IMR-90 (cell line): ENCODE results near the gene STX11. TPM values are rescaled to one million over a fixed set of nuclear protein-coding genes. Genes with fewer than 3 reads are reported as not detected.
A peak's percentile ranks its signal among the peaks of the same experiment; 100 is the strongest.

Experiments
- ATAC-seq: fragments of 200-7000 bp; cut with Tn5 transposase; 2 replicates; pipeline ENCODE4 v1.9.1; 2020; ENCODE audit warnings: low read depth, mild to moderate bottlenecking, moderate library complexity
- BruUV-seq: library from RNA; stranded (reverse); fragments of 400-500 nt; replicated peaks from 2 replicates; lab custom pipeline; 2021; lab: Mats Ljungman, UMichigan
- CTCF ChIA-PET: fragments of 300-600 bp; formaldehyde crosslinking; extraction: SDS; loops from one replicate; lab custom pipeline; 2021; ENCODE audit warnings: antibody characterized with exemption; lab: Yijun Ruan, JAX
- POLR2A ChIA-PET: fragments of 300-600 bp; sonication (Branson Sonifier 250); formaldehyde crosslinking; loops from one replicate; lab custom pipeline; 2022; ENCODE audit warnings: antibody characterized with exemption; ENCODE audit not compliant: unreplicated experiment; lab: Charles Lee
- DNase-seq: peaks from one replicate; pipeline ENCODE4 v3.0.0; 2013
- H2AFZ ChIP-seq: replicated peaks from 2 replicates; pipeline ENCODE3; 2013; ENCODE audit warnings: low read length, mild to moderate bottlenecking; ENCODE audit not compliant: poor library complexity
- H2AK5ac ChIP-seq: 2 replicates; pipeline ENCODE4 v1.6.1; 2013; ENCODE audit warnings: low read depth, low read length, inconsistent platforms
- H2AK9ac ChIP-seq: replicated peaks from 2 replicates; pipeline ENCODE3; 2013; ENCODE audit warnings: mild to moderate bottlenecking, low read depth, low read length, moderate library complexity; ENCODE audit not compliant: poor library complexity
- H2BK120ac ChIP-seq: 2 replicates; pipeline ENCODE4 v1.6.1; 2013; ENCODE audit warnings: low read depth, low read length, inconsistent platforms
- H2BK15ac ChIP-seq: 3 replicates; pipeline ENCODE4 v1.6.1; 2013; ENCODE audit warnings: low read depth, low read length, inconsistent platforms
- H2BK20ac ChIP-seq: 2 replicates; pipeline ENCODE4 v1.6.1; 2013; ENCODE audit warnings: low read depth, mild to moderate bottlenecking, inconsistent platforms, low read length, moderate library complexity
- H2BK5ac ChIP-seq: 2 replicates; pipeline ENCODE4 v1.6.1; 2013; ENCODE audit warnings: mild to moderate bottlenecking, low read depth, low read length, inconsistent platforms; ENCODE audit not compliant: poor library complexity, severe bottlenecking
- H3K14ac ChIP-seq: replicated peaks from 2 replicates; pipeline ENCODE4 v1.6.1; 2013; ENCODE audit warnings: low read depth, low read length, inconsistent platforms
- H3K18ac ChIP-seq: 2 replicates; pipeline ENCODE4 v1.6.1; 2013; ENCODE audit warnings: low read depth, low read length, control low read depth
- H3K23ac ChIP-seq: 2 replicates; pipeline ENCODE4 v1.6.1; 2013; ENCODE audit warnings: low read depth, low read length, inconsistent platforms
- H3K27ac ChIP-seq: 2 replicates; pipeline ENCODE4 v1.5.1; 2013; ENCODE audit warnings: mild to moderate bottlenecking, control low read depth, low read length; ENCODE audit not compliant: insufficient read depth
- H3K27me3 ChIP-seq: 2 replicates; pipeline ENCODE4 v1.6.1; 2013; ENCODE audit warnings: low read length; ENCODE audit not compliant: control insufficient read depth, insufficient read depth
- H3K36me3 ChIP-seq: 2 replicates; pipeline ENCODE4 v1.6.1; 2013; ENCODE audit warnings: low read length, mixed read lengths; ENCODE audit not compliant: control insufficient read depth, insufficient read depth
- H3K4ac ChIP-seq: 2 replicates; pipeline ENCODE4 v1.6.1; 2013; ENCODE audit warnings: low read depth, low read length, inconsistent platforms
- H3K4me1 ChIP-seq: 2 replicates; pipeline ENCODE4 v1.6.1; 2013; ENCODE audit warnings: low read length, mixed read lengths; ENCODE audit not compliant: control insufficient read depth, insufficient read depth
- H3K4me2 ChIP-seq: 2 replicates; pipeline ENCODE4 v1.6.1; 2013; ENCODE audit warnings: low read depth, mild to moderate bottlenecking, control low read depth, low read length, moderate library complexity
- H3K4me3 ChIP-seq: 2 replicates; pipeline ENCODE4 v1.5.1; 2013; ENCODE audit warnings: low read depth, mild to moderate bottlenecking, control low read depth, low read length, moderate library complexity; ENCODE audit not compliant: insufficient read depth
- H3K56ac ChIP-seq: 2 replicates; pipeline ENCODE4 v1.6.1; 2013; ENCODE audit warnings: low read length, inconsistent platforms; ENCODE audit not compliant: insufficient read depth; ENCODE audit errors: extremely low read depth
- H3K79me1 ChIP-seq, 2 experiments: 2 replicates each; pipeline ENCODE4 v1.6.1; 2013; ENCODE audit warnings: low read length in 2 of 2, inconsistent platforms in 1 of 2, low read depth in 1 of 2
- H3K9ac ChIP-seq: 2 replicates; pipeline ENCODE4 v1.6.1; 2013; ENCODE audit warnings: low read depth, low read length, control low read depth
- H3K9me1 ChIP-seq: 2 replicates; pipeline ENCODE4 v1.6.1; 2013; ENCODE audit warnings: low read length, inconsistent platforms; ENCODE audit not compliant: insufficient read depth
- H3K9me3 ChIP-seq: 2 replicates; pipeline ENCODE4 v1.6.1; 2013; ENCODE audit warnings: low read length; ENCODE audit not compliant: control insufficient read depth, insufficient read depth
- H4K20me1 ChIP-seq: 2 replicates; pipeline ENCODE4 v1.6.1; 2013; ENCODE audit warnings: low read length, inconsistent platforms; ENCODE audit not compliant: insufficient read depth
- H4K5ac ChIP-seq: 2 replicates; pipeline ENCODE4 v1.6.1; 2013; ENCODE audit warnings: mild to moderate bottlenecking, low read depth, low read length, control low read depth
- H4K8ac ChIP-seq, 2 experiments: 2 replicates each; pipeline ENCODE4 v1.6.1; 2013; ENCODE audit warnings: low read depth in 2 of 2, low read length in 2 of 2, control low read depth in 1 of 2, inconsistent platforms in 1 of 2
- H4K91ac ChIP-seq: 2 replicates; pipeline ENCODE4 v1.6.1; 2013; ENCODE audit warnings: low read depth, low read length, inconsistent platforms; ENCODE audit not compliant: insufficient read depth
- BHLHE40 ChIP-seq: fragments of 150-350 bp; IDR thresholded peaks from 2 replicates; pipeline ENCODE4 v1.6.1; 2016; ENCODE audit warnings: mild to moderate bottlenecking, low read depth, low read length
- CTCF ChIP-seq: conservative IDR thresholded peaks from 2 replicates; pipeline ENCODE4 v1.5.1; 2012; ENCODE audit warnings: mild to moderate bottlenecking, low read depth, low read length, improper control_type of control experiment
- ELK1 ChIP-seq: fragments of 150-350 bp; IDR thresholded peaks from 2 replicates; pipeline ENCODE4 v1.6.1; 2016; ENCODE audit warnings: low read depth, mild to moderate bottlenecking, low read length, moderate library complexity, borderline replicate concordance
- RFX5 ChIP-seq: IDR thresholded peaks from 2 replicates; pipeline ENCODE4 v1.8.0; 2012; ENCODE audit warnings: low read depth, mild to moderate bottlenecking, low read length, moderate library complexity
- WGBS, 2 experiments: methylation state at CpG; one replicate each; pipeline versions ENCODE4 v1.1.5 to v1.1.7; 2013; ENCODE audit warnings: missing lambda C conversion rate in 2 of 2; ENCODE audit not compliant: insufficient read length in 1 of 2; ENCODE audit errors: extremely low coverage in 2 of 2; 5-methylcytosine and 5-hydroxymethylcytosine counted together
- dilution Hi-C: fragments of 300-500 bp; cut with HindIII; formaldehyde crosslinking; loops from one replicate; pipeline ENCODE4 v1.14.3; 2018; ENCODE audit warnings: low sequenced_read_pairs; ENCODE audit not compliant: unreplicated experiment
- in situ Hi-C: fragments of 300-500 bp; cut with MboI; formaldehyde crosslinking; loops from 3 replicates; pipeline ENCODE4 v1.14.3; 2019; ENCODE audit warnings: low sequenced_read_pairs, inconsistent platforms, mixed read lengths
- intact Hi-C: fragments of 100-400 bp; cut with micrococcal nuclease; formaldehyde crosslinking; loops from 2 replicates; pipeline ENCODE4 v1.10.0; 2022
- polyA plus RNA-seq, 3 experiments: library from polyadenylated mRNA; depleted of rRNA; stranded (reverse); fragments of >200 nt; gene quantifications; 2 replicates each; pipeline ENCODE4 v1.2.3, GENCODE V29; 2012; ENCODE audit warnings: low replicate concordance in 1 of 3
- total RNA-seq: library from RNA; depleted of rRNA; stranded (reverse); fragments of >200 nt; gene quantifications from 2 replicates; pipeline ENCODE4 v1.2.3, GENCODE V29; 2012

Gene STX11
- total and polyA plus RNA-seq, 2 of the 4 experiments (the other 2 are of a cell fraction), result 0.54 to 0.68 TPM

GRCh38 chr6:144232176-144232831, 82.0 kb downstream of the STX11 start:
- H2BK120ac ChIP-seq, result no peak overlapping the region
- H3K9me1 ChIP-seq, result no peaks in the 10 kb centered on the region
- H4K91ac ChIP-seq, result no peak overlapping the region
- no peak overlapping the region for H3K23ac ChIP-seq
- H3K14ac ChIP-seq, result no peak overlapping the region
- H4K5ac ChIP-seq, result no peak overlapping the region
- POLR2A ChIA-PET, result interaction anchor here (0.7 kb wide), 1 partner anchor 34 kb away, joined by 6 read pairs; no protein-coding TSS in a partner anchor
- WGBS, 2 experiments, result 67% methylated on average over 1 of the region's 4 CpGs; no CpG with 5 or more reads in 1 of the 2 experiments
- H2BK15ac ChIP-seq, result no peak overlapping the region
- no peak overlapping the region for H2BK5ac ChIP-seq
- H2BK20ac ChIP-seq, result no peak overlapping the region
- in situ Hi-C loops (no loop called here), intact Hi-C loops (no loop called here), dilution Hi-C loops (no loop called here)
- no peaks in the 10 kb centered on the region for H4K20me1 ChIP-seq
- no peak overlapping the region for H3K56ac ChIP-seq
- H3K9ac ChIP-seq, result no peak overlapping the region
- H2AK5ac ChIP-seq, result no peak overlapping the region
- no peak overlapping the region for H3K4me3 ChIP-seq
- TF ChIP-seq CTCF (no peak), RFX5 (no peak), ELK1 (no peak), BHLHE40 (no peak)
- DNase-seq (peak; percentile 10), ATAC-seq (peak; percentile 29; the same call in 1 of the 2 replicates)
- no peaks in the 10 kb centered on the region for H3K9me3 ChIP-seq
- 0 out of 2 replicates have a peak, but pooled peaks cover 3% of the 10 kb centered on the region for H3K27me3 ChIP-seq
- H3K18ac ChIP-seq, result no peak overlapping the region
- H3K4me1 ChIP-seq, result no peaks in the 10 kb centered on the region
- no peak overlapping the region for H3K4ac ChIP-seq
- no peak overlapping the region for H2AK9ac ChIP-seq
- CTCF ChIA-PET, result interaction anchor here (0.6 kb wide), 1 partner anchor 560 kb away, joined by 4 read pairs; no protein-coding TSS in a partner anchor
- H3K4me2 ChIP-seq, result no peak overlapping the region
- no peak overlapping the region for H3K27ac ChIP-seq
- H4K8ac ChIP-seq, result no peak overlapping the region
- no TSS peak for BruUV-seq
- no peaks in the 10 kb centered on the region for H3K79me1 ChIP-seq
- H3K36me3 ChIP-seq, result no peaks in the 10 kb centered on the region
- no peak overlapping the region for H2AFZ ChIP-seq
